DLD1 (cell line): Measurements from ENCODE around the gene PLEKHM3.

Experiments
- in situ Hi-C: cut with HindIII; loops from 2 replicates; pipeline ENCODE4 v1.10.0; 2017; ENCODE audit warnings: low sequenced_read_pairs

The PLEKHM3 gene

DNA sequence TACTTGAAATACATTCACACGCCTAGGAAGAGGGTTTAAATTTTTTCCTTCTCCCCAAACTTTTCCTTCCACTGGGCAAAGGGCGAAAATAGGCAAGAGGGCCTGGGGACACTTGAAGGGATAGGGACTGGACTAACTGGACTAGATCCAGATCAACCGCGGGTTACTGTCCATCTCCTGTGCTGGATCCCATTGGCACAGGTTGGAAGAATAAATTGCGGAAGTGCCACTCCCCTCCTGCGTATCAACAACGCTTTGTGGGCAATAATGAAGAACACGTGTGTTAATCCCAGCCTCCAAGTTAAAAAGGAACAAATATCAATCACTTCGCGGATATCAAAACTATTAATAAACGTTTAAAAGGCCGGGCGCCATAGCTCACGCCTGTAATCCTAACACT, 253.9 kb downstream of the PLEKHM3 start:
- in situ Hi-C loops: loop anchor here (25.0 kb wide), 1 partner anchor 291 kb away; no protein-coding TSS in a partner anchor
